AG10803 (cell line): ENCODE results near the gene ARRDC2.
"Not testable (repeated sequence)": the region's sequence is repeated elsewhere in the genome, so short reads cannot be mapped to it uniquely, and the experiment has no call there.

Experiments
- DNase-seq: peaks from one replicate; pipeline ENCODE4 v3.0.0; 2010; ENCODE audit warnings: low read depth
- H3K4me3 ChIP-seq: 2 replicates; pipeline ENCODE4 v1.5.1; 2011; ENCODE audit warnings: mild to moderate bottlenecking, low read length, control low read depth
- CTCF ChIP-seq: conservative IDR thresholded peaks from 2 replicates; pipeline ENCODE4 v1.5.1; 2011; ENCODE audit warnings: mild to moderate bottlenecking, low read length, control low read depth, inconsistent platforms

ARRDC2 gene

GRCh38 chr19:18020212-18021085 lies 12.5 kb downstream of the ARRDC2 start:
- no peak overlapping the region for H3K4me3 ChIP-seq
- no peak for TF ChIP-seq CTCF
- DNase-seq, result peak; percentile 45

GRCh38 chr19:18021121-18021755 lies 13.3 kb downstream of the ARRDC2 start:
- DNase-seq, result peak; percentile 82
- peak overlapping the region; percentile 4; the same call in 1 of the 2 replicates for H3K4me3 ChIP-seq
- no peak for TF ChIP-seq CTCF

GRCh38 chr19:18023622-18024251 lies 15.8 kb downstream of the ARRDC2 start:
- DNase-seq, result peak; percentile 39
- TF ChIP-seq CTCF, result no peak
- no peak overlapping the region for H3K4me3 ChIP-seq

GRCh38 chr19:18027151-18027550 lies 19.2 kb downstream of the ARRDC2 start:
- no peak for TF ChIP-seq CTCF
- no peak for DNase-seq
- H3K4me3 ChIP-seq, result no peak overlapping the region

GRCh38 chr19:18029617-18030338 lies 21.8 kb downstream of the ARRDC2 start:
- no peak overlapping the region for H3K4me3 ChIP-seq
- TF ChIP-seq CTCF, result no peak
- DNase-seq, result peak; percentile 56

- DNase-seq, H3K4me3 ChIP-seq: not testable (repeated sequence)
Measured at GRCh38 chr19:18031401-18031800, 23.4 kb downstream of the ARRDC2 start.

GRCh38 chr19:18032102-18032501 lies 24.1 kb downstream of the ARRDC2 start:
- DNase-seq, H3K4me3 ChIP-seq: not testable (repeated sequence)
